HG03097 (cell line): Measurements from ENCODE around the gene CDH13.

Experiments
- ATAC-seq: cut with Tn5 transposase; IDR thresholded peaks from one replicate; pipeline ENCODE4 v1.9.1; 2021; ENCODE audit not compliant: unreplicated experiment, low FRiP score

Gene CDH13

DNA sequence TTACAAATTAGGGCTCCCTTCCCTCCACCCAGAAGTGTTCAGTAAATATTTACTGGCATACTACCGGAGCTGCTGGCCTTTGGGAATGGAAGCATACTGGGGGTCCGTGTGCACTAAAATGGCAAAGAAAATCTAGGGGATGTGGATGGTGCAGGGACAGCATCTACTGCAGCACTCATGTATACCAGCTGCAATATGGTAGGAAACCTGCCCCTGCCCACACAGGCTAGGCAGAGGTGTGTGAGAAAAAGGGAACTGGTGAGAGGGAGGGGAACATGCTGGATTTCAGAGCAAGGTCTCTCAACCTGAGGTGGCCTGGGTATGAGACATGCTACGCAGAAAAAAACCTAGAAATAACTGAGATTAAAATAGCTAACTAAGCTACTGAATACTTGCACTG is 145.4 kb downstream of the CDH13 start:
- no peak for ATAC-seq

DNA sequence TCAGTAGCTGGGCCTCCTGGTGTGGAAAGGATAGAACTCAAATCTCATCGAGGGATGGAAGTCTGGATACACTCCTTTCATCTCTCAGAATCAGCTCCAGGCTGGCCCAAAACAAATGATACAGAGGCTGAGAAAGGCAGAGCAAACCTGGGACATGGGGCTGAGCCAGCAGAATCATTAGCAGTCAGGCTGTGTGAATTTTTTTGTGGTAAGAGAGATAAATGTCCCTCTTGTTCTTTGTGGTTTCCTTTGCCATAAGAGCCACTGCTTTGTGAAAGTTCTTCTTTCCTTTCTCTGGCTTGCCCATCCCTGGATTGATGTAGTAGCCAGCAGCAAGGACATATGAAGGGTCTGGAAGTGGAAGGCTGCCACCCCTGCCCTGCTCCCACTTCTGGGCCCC is 146.2 kb downstream of the CDH13 start:
- no peak for ATAC-seq

DNA sequence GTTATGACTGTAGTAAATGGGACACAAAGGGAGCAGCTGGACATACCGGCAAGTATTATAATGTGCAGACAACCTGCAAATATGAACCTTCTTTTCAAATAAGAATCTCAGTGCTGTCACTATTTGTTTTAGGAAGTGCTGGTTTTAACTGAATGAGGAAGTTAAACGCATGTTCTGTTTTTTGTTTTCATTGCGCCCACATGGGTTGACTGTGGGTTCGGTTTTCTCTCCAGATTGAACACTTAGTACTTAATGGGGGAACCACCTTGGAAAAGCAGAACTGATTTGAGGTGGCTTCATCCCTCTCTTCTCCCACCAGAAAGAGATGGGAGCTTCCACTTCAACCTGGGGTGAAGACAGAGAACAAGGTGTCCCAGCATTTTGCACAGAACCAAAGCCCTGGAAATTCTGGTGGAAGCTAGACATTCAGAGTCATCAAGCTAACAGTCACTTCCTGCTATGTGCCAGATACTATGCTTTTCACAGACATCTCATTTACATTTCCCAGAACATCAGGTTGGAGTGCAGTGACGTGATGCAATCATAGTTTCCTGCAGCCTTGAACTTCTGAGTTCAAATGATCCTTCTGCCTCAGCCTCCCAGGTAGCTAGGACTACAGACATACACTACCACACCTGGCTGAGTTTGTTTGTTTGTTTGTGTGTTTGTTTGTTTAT is 149.8 kb downstream of the CDH13 start:
- ATAC-seq = no peak

DNA sequence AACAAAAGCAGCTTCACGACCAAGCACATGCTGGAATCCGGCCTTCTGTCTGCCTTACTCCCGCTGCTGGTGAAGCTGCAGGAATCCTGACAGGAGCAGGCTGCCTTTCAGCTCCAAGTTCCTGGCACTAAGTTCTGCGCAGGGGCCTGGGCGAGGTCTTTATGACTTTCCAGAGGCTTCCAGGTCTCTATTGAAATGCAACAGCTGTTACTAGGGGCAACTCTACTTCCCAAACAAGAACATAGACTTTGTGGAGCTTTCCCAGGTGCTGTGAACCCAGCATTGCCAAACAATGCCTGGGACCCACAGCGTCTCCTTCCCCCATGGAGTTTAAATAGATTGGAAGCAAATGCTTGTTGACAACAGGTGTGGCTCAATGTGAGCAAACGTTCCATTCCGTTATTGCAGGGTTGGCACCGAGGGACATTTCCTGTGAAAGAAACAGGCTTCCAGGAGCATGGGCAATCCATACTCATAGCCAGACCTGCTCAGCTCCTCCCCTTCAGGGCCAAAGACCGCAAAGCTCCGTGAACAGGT is 156.0 kb downstream of the CDH13 start:
- no peak for ATAC-seq

DNA sequence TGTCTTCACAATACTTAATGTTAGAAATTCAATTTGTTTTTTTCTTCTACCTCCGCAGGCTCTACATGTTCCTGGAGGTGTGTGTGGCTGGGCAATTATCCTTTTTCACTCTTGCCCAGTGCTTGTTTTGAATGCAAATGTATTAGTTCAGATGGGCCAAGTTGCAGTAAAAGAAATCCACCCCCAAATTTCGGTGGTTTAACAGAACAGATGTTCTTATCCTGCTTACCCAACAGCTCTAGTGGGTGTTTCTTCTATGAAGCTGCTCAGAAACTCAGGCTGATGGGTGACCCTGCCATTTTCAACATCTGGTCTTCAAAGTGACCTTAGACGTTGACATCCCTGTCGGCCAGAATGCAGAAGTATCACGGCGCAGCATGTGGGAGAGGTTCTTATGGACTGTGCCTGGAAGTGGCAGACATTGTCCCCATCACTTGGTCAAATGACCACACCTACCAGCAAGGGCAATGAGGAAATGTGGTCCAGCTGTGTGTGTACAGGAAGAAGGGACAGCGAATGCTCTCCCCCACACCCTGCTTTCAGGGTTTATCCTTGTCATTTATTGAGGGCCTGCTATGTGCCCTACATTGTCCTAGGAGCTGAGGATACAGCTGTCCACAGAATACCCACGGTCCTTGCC is 157.3 kb downstream of the CDH13 start:
- no peak for ATAC-seq

DNA sequence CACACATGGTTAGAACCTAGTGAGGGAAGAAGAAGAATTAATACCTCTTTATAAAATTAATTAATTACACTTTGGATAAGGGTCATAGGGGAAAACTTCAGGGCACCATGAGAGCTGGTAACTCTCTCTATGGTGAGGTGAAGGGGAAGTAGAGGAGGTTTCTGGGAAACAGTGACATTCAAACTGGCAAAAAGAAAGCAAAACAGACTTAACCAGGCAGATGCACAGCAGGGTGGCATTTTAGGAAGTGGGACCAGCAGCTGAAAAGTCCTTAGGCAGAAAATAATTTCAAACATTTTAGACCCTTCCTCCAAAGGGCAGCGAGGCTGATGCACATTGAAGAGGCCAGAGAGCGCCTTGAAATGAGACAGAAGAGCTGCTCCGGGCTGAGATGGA is 157.8 kb downstream of the CDH13 start:
- no peak for ATAC-seq

DNA sequence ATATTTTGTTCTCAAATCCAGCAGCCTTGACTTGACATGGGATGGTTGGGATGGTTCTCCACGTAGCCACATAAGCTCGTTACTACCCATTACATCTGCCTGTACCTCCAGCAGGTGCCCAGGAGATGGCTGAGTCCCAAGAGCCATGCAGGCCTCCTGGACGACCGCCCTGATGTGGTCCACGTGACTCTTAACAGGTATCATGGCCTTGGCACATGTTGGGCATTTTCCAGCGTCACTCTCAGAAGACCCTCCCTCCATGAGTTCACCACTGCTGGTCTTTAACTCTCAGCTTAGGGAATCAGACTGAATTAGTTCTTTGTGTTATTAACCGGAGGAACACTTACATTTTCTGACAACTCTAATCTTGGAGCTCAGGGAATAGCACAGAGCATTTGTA is 161.5 kb downstream of the CDH13 start:
- ATAC-seq = no peak

DNA sequence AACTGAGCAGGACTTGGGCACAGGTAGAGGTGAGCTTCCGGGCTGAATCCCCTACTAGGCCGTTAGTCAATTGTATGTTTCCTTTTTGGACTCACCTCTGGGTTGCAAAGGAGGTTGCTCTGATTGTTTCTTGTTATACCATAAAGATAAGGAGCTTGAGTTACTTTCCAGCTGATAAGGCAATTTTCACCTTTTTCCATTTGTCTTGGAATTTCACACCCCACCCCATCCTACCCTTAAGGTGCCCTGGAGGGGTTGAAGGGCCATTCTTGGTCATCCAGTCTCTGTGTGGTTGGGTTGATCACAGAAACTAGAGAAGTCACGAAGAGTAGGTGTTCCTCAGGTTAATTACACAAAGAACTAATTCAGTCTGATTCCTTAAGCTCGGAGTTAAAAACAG is 162.2 kb downstream of the CDH13 start:
- no peak for ATAC-seq

DNA sequence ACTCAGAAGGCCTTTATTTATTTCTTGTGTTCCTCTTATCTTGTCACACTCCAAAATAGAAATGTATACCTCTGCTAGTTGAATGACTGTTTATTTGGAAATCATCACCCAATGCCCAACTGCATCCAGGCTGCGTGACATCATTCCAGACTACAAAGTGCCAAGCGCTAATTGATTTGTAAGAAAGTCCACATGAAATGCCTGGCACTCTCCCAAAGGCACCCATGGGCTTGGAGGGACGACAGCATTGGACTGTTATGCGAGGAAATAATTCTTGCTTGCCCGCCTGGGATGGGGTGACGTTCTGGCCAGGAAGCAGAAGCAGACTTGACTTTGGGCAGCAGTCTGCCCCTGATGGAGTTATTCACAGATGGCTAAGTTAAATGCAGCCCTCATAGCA is 165.9 kb downstream of the CDH13 start:
- no peak for ATAC-seq

DNA sequence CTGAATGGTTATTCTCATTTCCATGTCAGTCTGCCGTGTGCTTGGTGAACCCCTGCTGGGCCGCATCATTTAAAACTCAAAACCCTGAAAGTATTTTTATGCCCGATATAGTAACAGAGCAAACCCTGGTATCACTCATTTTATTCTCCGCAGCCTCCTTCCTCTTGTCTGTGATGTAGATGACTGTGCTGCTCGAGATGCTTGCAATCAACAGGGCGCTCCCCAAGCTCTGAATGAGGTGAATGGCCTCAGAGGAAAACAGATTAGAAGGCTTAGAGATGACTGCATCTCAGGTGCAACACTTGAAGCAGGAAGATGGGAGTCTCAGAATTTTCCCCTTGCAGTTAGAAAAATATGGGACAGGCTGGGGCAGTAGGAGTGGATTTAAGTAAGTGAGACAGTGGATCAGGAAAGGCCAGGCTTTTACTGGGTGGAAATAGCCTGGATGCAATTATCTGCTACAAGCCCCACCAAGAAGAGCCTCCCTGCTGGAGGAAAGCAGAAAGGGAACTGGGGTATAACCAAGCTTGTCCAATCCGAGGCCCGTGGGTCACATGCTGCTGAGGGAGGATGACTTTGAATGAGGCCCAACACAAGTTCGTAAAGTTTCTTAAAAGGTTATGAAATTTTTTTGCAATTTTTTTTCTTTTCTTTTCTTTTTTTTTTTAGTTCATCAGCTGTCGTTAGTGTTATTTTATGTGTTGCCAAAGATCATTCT is 166.9 kb downstream of the CDH13 start:
- no peak for ATAC-seq

DNA sequence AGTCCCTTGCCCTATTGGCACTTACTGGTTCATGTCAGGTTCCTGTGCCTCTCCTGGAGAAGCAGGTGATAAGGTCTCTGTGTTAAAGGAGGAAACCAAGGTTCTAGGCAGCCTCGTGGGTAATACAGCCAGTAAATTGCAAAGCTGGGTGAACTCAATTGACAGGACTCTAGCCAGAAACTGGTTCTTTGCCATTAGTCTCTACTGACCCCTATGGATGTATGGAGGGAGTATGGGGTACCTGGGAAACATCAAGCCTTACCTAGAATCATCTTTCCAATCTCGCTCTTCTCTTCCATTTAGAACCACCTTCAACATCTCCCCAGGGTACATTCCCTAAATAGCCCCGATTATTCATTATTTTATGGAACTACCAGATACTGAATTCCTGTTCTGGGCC is 169.3 kb downstream of the CDH13 start:
- ATAC-seq = no peak

DNA sequence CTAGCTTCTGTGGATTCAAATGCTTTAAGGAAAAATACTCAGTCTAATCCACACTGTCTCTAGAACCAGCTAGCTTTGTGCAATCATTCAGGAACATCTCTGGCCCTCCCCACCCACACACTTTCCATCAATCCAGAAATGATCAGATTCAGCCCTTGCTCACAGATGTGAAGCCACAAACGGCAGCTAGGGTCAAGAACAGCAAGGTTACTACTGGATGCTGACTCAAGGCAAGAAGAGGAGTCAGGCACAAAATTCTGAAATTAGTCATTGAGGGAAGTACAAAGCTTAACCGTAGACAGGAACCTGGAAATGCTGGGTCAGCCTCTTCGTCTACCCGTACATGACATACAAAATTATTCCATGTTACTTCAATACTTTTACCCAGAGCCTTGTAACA is 174.6 kb downstream of the CDH13 start:
- ATAC-seq = no peak

DNA sequence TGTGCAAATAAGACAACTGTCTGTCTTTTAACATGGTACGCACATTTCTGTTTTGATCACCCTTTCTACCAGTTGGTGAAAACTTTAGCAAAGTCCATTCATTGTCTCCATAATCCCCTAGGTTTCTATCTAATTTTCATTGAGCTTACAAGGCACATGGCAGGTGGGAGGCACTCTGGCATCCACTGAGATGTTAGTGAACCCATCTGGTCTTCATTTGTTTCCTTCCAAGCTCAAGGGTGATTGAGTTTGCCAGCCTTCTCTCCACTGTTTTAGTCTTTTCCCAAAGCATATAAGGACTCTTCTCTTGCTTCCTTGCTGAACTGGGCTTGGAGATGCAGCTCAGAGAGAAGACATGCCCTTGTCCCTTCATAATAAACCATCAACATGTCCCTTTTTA is 179.1 kb downstream of the CDH13 start:
- ATAC-seq = no peak

DNA sequence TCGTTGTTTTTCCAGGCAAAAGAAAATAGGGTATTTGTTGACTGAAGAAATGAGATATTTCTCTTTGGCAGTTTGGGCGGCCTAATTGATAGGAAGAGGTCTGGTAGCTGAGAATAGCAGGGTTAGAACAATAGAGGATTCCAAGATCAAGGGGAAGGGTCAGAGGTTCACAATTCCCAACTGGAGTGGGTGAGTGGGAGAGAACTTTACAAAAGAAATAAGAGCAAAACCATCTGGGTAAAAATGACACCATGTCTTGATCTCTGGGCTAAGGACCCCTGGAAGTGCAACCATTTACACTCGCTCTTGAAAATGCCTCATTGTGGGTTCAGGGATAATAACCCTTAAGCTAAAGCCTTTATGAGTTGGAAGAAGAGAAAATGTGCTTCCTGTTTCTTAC is 180.5 kb downstream of the CDH13 start:
- ATAC-seq = no peak

DNA sequence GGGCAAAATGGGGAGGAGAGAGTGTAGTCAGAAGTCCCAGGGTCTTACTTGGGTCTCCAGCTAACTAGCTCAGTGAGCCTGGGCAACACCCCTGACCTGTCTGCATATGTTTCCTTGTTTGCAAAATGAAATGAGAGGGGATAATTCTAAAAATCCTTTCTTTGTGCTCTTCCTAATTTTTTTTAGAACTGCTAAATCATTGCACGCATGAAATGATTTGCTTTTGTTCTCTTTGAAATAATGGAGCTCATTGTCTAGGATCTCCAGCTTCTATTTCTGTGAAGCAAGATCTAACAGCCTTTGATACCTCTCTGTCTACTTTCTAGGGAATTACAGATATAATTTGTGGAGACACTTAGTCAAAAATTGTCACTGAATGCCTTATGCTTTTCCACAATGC is 181.3 kb downstream of the CDH13 start:
- no peak for ATAC-seq

DNA sequence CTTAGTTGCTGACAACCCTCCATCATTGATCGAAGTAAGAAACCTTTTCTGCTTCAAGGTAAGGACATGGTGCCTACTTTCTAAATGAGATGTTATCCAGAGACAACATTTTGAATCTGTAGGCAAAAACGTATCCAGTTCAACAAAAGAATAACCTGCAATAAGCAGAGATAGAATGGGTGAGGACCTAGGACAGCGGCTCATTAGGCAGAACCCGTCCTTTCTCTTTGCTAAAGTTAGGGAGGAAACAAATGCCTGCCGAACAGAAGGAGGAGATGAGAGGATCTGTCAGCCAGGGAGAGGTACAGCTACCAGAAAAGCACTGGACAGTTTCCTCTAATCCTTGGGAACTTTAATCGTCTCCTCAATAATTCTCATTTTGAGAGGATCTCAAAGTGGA is 183.3 kb downstream of the CDH13 start:
- ATAC-seq = no peak

DNA sequence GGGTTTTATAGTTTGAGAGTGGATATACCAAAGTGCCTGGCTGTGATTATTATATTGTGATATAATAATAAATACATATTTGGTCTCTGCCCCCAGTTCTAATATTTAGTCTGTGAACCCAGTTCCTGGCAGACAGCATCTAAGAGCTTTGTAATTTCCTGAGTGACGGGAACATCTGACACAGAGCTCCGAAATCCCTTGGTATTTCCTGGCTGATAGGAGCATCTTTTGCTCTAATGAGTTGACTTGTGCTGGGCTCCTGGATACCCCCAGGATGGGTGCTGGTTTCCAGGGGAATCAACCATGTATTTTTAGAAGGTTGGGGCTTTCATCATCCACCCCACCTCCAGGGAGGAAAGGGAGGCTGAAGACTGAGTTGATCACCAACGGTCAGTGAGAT is 187.3 kb downstream of the CDH13 start:
- no peak for ATAC-seq

DNA sequence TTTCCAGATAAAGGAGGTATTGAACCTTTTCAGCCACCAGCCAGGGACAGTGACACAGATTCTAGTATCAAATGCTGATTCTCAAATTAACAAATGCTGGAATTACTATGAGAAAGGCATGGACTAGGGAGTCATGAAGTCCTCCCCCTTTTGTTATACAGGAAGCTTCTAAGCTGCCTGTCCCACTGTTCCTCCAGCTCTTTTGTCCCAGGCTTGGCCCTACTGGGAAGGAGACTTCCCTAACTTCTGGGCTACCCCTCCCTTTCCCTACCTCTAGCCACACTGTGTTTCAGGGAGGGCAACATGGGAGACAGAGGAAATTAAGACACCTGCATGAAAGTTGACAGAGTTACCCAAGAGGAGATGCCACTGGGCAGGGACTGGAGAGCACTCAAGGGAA is 192.5 kb downstream of the CDH13 start:
- ATAC-seq = no peak

DNA sequence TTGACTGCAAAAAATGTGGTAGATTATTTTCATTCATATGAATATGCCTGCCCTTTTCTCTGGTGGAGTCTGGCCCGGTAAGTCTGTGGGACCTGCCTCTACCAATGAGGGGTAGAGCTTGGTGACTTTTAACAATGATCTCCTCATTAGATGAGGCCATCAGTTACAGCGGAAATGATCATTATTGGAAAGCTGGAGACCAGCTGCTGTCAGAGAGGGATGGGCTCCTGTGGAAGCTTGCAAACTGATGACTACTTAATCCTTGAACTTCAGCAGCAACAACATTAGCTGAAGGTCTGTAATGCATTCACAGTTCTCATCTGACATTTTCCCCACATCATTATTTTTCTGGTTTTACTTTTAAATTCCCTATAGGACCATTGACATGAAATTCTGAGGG is 194.1 kb downstream of the CDH13 start:
- no peak for ATAC-seq

DNA sequence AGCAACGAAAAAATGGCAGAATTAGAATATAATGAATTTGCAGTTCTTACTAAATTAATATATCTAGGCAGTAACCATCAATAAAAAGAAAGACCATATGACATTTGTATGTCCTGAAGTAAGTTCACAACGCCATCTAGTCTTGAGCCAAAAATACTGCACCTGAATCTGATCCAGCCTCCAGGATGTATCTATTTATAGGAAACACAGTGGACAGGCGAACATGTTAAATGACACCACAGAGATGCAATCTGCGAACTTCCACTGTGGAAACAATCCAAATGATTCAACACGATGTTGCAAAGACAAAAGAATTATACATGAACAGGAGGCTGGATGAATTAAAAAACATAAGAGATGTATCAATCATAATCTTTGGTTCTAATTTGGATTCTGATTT is 197.6 kb downstream of the CDH13 start:
- no peak for ATAC-seq

DNA sequence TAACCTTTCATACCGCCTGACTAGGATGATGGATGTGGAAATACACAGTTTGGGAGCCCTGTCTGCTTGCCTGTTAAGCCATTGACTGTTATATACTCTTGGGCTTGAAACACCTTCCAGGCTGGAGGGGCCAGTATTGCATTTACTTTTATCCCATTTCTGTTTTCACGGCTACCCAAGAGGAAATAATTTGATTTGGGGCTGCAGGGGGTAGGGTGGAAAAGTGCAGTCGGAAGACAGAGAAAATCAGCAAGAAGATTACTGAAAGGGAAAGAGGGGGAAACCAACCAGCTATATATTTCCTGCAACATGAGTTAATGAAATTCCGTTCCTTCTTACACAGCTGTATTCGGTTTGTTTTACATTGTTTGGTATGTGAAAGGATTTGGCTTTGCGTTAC is 202.5 kb downstream of the CDH13 start:
- no peak for ATAC-seq

DNA sequence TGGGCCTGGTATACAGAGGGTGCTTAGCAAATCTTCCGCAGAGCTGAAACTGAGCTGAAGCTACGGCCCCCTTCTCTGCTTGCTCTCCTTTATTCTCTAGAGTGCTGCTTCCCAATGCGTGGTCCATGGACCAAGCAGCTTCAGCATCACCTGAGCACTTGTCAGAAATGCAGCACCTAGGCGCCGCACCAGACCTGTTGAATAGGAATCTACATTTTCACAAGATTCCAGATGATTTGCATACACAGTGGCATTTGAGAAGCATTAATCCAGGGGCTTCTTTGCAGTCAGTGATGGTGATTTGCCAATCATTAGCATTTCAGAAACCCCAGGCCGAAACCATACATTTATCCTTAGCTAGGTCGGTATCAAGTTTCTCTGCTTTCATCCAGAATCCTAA is 204.2 kb downstream of the CDH13 start:
- no peak for ATAC-seq
